ENCODE results near the gene CARS1. TPM values are rescaled to one million over a fixed set of nuclear protein-coding genes. Genes with fewer than 3 reads are reported as not detected.

CARS1 gene
- total RNA-seq, 1 donor from 2014 or later: 40.7 TPM

DNA sequence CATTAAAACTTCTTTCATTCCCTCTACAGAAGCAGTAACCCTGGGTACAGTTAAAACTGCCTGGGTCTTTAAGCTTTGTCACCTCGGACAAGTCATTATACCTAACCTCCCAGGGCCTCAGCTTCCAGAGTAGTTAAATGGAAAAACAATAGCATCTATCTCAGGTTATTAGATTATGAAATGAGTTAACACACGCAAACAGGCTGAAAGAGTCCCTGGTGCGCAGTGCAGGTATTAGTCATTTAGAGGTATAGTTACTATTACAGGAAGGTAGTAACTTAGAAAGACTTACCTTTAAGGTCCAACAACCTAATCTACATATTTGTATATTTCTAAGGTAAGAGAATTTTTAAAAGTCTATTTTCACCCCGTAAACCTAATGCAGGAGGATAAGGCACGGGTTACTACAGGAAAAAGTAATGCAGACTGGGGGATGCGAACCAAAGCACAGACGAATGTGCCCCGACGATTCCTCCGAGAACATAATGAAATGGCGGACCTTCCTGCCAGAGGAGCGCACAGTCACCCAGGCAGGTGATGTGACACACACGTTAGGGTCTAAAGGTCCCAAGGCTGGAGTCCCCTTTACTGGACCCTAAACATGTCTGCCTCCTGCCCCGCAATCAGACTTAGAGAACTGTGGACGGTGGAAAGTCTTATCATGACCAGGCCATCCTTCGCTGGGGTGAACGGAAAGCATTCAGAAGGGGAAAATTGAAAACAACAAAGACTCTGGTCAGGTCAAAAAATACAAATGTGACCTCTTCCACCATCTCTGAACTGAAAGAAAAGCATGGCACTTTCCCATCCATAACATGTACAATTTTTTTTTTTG lies 66.4 kb downstream of the CARS1 start:
- DNase-seq: peak; percentile 41

DNA sequence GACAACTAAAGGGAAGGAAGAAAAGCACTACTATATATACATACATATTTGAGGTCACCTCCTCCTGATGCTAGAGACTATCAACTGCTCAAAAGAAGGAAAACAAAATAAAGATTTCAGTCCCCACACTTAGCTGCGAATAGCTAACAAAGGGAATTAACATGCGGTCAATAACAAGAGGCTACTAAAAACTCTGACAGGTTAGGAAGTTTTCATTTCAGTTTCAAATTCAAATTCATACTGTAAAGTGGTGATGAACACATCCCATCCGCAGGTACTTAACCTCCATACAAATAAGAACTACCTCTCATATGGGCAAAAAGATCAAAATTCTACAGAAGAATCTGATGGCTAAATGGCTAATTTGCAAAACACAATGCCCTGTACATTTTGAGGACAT lies 67.7 kb downstream of the CARS1 start:
- DNase-seq: peak; percentile 7

DNA sequence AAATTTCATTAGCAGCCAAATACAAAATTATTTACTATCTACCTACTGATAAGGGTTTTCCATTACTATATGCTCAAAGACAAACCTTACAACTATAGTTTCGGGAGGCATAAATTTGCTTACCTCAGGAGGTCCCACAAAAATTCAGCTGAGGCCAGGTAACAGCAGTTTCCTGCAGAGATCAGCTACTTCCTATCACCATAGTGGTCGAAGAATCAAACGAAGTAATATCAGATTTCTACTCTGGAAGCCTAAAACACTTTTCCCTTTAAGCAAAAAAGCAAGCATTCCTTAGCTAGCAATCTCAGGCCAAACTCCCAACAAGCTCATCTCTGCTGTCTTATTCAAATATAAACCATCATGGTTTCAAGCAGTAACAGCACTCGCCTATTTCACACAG lies 68.2 kb downstream of the CARS1 start:
- DNase-seq: peak; percentile 11

DNA sequence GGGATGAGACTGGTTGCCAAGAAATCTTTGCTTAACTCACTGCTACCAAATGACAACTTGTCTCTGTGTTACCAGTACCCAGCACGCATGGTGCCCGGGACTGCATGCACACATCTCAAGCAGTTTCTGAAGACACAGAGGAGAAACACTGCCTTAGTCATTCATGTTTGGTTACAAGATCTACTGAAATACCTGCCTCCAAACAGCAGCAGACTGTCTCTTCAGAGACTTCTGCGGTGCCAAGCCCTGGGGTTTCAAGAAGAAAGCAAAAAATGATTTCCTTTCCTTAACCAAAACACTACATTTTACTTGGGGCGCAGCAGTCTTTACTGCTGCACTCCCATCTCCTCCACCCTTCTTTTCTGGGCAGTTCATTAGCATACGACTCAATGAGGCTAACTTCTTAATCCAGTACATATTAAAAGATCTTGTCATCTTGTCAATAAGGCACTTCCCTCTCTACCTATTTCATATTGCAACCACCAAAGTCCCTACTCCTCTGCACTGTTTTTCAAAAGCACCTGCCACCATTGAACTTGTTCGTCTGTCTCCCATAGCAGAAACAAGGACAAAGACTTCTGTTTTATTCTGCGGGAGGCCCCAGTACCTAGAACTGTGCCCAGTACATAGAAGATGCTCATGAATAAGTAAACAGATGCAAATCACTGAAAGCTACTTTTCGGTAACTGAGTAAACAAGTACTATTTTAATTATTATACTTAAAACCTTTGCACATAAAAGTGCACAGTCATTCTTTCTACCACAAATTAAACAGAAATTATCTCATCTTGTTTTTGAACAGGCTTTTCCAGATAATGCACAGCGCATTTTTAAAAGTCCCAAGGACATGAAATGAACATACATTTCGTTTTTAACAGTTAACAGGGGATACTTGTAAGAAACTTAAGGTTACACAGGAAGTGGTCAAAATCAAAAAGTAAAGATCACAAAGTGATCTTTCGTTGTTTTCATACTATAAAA lies 69.1 kb downstream of the CARS1 start:
- peak; percentile 8 for DNase-seq

DNA sequence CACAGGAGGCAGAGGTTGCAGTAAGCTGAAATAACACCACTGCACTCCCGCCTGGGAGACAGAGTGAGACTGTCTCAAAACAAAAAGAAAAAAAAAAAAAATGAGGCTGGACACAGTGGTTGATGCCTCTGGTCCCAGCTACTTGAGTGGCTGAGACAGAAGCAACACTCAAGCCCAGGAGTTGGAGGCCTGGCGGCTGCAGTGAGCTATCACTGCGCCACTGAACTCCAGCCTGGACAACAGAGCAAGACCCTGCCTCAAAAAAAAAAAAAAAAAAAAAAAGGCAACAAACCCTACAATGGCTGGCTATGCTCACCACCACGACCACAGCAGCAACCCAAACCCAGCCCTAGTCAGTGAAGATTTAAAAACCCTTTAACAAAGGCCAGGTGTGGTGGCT lies 73.3 kb downstream of the CARS1 start:
- DNase-seq: no peak

DNA sequence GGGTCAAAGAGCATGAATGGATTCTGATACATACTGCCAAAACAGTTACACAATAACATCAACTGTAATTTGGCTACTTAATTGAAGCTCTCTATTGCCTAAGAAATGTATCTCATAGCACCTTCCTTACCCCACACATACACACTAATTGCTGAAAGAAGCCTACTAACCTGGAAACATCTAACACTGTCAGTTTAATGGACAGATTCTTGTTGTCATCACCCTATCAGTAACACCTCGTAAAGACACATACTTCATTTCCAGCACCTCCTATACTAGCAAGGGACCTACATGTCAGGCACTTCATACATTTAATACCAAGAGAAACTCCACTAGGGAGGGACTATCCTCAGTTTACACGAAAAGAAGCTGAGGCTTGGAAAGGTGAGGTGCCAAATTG lies 75.0 kb downstream of the CARS1 start:
- no peak for DNase-seq

DNA sequence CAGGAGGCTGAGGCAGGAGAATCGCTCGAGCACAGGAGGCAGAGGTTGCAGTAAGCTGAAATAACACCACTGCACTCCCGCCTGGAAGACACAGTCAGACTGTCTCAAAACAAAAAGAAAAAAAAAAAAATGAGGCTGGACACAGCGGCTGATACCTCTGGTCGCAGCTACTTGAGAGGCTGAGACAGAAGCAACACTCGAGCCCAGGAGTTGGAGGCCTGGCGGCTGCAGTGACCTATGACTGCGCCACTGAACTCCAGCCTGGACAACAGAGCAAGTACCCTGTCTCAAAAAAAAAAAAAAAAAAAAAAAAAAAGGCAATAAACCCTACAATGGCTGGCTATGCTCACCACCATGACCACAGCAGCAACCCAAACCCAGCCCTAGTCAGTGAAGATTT lies 76.1 kb downstream of the CARS1 start:
- DNase-seq: no peak

DNA sequence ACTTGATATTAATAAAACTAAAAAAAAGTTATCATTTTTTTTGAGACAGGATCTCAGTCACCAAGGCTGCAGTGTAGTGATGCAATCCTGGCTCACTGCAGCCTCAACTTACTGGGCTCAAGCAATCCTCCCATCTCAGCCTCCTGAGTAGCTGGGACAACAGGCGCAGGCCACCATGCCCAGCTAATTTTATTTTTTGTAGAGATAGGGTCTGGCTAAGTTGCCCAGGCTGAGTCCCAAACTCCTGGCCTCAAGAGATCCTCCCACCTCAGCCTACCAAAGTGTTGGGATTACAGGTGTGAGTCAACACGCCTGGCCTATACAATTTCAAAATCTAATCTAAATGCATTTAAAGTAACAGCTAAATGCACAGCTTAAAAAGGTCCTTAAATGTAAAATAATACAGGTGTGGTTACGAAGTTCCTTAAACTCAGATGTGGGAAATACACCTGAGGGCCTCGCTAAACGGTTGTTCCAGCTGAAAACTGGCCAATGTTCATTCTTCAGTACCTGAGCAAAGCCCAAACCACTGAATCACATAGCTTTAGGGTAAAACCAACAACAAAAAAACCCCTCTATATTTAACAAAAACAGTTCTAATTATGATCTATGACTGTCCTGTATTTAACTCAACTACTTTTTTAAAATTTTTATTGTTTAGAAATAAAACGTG lies 76.9 kb downstream of the CARS1 start:
- no peak for DNase-seq

DNA sequence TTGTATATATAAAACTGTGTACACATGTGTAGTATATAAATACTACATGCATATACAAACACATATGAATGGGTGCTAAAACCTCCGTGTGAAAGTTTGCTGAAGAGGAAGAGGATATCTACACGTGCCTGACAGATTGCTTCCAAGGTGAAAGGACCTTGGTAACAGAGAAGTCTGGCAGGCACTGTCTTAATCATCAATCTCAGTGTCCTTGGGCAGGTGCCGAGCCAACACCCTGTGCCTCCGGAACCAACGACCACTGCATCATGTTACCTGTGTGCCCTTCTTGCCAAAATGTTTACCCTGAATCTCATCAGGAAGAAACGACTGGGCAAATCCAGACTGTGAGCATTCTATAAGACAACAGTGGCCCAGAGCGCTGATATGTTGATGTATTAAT lies 80.1 kb downstream of the CARS1 start:
- DNase-seq: no peak

DNA sequence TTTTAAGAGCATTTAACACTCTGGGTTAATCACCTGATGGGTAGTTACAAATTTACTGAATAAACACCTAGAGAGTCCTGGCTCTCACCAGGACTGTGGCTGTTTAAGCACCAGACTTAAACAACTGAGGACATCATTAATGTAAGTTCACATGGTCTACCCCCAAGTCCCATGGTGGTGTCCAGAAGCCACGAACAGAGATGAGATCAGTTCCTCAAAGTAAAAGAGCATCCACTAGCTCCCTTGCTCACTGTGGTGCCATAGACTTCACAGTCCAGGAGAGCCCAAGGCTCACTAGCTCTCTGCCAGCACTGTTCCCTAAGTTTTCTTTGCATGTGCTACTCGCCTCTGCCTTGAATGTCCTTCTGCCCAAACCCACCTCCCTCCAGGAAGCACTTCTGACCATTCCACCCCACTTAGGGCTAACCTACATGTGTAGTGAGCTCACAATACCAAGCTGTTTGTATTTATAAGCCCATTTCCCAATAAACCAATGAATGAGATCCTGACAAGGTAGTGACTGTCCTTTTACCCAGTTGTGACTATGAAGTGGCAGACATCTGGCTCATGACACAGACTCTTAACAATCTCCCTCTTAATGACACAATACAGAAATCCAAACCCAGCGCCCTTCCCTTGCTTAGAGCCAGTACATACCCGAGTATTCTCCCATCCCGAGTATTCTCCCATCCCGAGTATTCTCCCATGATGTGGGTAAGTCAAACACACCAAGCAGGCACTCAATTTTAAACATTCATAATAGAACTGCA lies 80.7 kb downstream of the CARS1 start:
- no peak for DNase-seq

DNA sequence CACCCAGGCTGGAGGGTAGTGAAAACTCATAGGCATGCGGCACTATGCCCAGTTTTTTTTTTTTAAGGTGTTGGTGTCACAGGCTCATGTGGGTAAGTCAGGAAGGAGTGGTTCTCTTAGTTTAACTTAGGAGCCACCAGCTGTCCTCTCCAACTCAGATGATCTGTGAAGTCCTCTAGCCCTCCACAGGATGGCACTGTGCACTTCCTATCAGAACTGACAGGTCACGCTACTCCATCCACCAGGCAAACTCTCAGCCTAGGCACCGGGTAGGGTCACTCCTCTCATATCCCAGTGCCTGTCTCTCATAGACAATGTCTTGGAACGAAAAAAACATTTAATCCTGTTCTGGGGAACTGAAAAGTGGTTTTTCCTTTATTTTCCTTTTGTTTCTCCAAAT lies 81.6 kb downstream of the CARS1 start:
- peak; percentile 62 for DNase-seq

DNA sequence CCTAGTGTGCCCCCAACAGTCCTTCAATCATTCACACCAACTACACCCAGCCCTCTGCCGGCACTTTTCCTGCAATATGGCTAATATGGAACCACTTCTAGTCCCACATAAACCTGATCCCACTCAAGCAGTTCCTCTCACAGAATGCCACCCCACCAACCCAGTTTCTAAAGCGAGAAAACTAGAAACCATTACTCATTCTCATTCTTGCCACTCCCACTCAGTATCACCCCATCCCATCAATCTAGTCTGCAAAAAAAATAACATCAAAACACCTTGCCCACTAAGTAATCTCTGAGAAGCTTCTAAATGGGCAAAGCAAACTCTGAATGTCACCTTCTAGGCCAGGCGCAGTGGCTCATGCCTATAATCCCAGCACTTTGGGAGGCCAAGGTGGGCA lies 83.0 kb downstream of the CARS1 start:
- DNase-seq: no peak

DNA sequence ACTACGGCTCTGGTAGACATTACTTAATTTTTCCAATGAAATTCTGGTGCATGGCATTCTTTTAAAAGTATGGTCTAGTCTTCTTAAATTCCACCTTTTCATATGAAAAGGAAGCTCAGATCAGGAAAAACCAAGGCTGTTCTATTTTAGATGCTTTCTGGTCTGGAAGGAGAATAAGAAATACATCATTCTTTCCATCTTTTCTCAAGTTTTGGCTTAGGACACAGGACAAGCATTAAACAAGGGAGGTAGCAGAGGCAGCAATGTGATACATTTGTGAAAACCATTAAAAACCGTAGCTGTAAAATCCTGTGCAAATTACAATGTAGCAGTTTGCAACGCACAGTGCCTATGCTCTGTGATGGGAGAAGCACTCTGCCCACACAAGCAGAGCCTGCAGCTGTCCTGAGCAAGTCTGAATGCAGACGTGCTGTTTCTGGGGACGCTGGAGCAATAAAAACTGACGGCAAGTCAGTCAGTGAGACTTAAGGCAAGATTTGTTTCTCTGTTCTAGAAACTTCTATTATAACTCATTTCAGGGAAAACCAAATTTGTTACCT lies 88.8 kb downstream of the CARS1 start:
- DNase-seq: no peak

DNA sequence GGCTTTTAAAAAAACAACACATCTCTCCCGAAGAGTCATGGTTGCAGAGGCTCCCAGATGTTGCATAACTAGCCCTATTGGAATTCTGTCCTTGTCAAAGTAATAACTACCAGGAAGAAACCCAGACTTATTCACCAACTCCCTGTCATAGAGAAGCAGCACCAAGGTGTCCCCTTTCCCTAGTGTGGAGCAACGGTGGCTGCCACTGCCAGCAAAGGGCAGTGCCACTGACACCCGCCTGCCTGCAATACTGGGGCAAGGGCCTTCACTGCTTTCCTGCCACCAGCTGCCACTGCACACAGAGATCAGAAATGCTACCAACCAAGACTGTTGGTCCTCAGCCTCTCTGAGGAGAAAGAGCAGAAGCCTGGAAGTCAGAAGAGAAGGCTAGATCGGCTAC lies 92.4 kb downstream of the CARS1 start:
- no peak for DNase-seq

DNA sequence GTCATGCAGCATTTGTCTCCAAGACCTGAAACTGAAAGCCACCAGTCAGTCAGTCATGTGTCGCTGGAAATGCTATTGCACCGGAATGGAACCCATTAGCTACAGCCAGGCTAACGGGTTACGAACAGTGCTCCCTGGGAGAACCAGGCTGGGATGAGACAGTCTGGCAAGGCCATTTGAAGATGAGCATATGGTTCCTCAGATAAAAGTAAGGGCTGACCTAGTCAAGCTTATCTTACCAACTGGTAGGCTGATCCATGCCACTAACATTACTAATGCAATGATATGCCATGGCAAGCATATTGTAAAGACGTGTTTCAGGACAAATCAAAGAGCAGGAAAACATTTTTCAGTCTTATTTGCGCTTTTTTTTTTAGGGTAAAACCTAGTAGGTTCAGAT lies 93.5 kb downstream of the CARS1 start:
- no peak for DNase-seq

DNA sequence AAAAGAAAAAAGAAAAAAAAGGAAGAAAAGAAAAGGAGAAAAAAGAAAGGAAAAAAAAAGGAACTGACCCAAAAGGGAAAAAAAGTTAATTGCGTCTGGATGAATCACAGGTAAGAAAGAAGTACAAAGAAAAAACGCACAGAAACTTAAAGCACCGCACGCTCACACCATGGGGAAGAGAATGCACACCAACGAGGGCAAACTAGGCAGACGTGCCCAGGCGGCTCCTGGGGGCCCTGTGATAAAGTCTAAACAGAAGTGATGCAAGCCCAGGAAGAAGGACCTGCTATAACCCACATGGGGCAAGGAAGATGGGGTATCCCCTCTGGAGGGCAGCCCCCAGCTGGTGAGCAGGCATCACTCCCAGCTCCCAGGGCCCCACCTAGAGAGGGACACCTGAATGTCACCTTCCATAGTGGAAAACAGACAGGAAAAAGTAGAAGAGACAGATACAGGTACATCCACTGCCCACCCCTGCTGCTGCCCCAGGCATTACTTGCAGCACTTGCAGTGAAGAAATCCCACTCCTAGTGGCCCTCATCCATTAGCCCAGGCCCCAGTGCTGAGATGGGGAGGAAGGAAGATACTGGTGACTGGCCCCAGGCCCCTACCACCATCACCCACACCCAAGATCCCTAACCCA lies 94.0 kb downstream of the CARS1 start:
- DNase-seq: no peak

DNA sequence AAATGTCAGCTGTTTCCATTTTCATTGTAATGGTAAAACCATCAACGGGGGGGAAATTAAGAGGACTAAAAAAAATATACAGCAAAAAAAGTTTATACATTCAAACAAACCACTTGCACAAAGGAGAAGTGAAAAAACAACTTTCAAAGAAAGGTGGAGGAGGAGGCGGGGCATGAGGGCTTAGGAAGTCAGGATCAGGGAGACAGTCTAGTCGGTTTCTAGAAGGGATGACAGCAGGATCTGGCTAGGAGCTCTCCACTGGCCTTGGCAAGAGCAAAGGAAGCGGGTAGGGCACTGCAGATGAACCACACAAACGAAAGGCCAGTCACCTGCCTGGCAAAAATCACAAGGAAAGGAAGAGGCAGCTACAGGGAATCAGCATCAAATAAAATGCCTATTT lies 96.1 kb downstream of the CARS1 start:
- no peak for DNase-seq

DNA sequence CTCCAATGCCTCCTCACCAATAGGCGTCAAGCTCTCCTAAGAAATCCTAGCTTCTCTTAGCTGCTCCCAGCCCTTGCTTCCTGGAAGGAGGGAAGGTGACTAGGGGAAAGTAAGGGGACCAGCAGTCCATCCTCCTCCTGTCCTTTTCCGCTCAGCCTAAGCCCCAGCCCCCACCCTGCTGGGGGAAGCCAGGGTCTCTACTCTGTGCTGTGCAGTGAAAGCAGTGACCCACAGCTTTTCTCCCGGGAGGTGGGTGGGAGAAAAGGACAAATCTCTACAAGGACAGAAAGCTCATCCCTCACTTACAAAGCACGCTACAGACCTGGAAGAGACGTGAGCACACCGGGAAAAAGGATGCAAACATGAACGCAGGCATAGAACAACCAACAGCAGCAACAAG lies 97.1 kb downstream of the CARS1 start:
- no peak for DNase-seq

DNA sequence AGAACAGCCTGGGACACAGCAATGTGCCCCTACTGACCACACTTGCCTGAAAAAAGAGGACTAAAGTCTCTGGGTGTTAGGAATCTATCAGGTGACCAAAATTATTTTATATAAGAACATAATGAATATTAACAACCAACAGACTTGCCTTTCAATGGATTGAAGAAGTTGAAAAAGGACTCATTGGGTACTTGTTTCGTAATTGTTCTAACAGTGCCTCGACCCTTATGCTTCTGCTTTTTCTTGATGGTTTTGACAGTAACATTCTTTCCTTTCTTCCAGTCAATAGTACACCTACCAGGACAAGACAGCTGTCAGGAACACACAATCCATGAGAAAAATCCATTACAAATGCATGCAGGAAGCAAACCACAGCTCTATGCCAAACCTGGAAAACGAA lies 99.0 kb downstream of the CARS1 start:
- no peak for DNase-seq

DNA sequence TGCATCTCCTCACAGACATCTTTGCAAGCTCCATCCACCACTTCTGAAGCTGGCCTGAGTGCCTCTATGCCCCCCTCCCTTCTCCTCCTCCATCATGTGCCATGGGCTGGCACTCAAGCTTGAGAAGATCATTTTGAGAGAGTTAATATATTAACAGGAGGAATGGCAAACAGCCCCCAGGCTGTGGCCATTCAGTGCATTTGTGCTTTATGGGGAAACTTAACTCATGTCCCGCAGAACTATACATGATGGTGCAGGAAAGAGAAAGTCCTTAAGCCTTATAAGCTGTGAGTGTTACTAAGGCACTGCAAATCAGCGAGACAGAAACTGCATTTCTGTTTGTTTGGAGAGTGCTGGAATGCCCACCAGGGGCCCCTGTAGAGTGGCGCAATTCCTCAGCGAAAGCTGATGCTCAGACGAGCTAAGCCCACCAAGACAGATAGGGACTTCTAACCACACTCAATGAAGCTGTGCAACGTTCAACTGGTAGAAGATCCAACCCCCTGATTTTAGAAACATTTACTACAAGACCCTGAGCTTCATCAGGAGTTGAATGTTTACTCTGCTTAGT lies 101.2 kb downstream of the CARS1 start:
- no peak for DNase-seq

DNA sequence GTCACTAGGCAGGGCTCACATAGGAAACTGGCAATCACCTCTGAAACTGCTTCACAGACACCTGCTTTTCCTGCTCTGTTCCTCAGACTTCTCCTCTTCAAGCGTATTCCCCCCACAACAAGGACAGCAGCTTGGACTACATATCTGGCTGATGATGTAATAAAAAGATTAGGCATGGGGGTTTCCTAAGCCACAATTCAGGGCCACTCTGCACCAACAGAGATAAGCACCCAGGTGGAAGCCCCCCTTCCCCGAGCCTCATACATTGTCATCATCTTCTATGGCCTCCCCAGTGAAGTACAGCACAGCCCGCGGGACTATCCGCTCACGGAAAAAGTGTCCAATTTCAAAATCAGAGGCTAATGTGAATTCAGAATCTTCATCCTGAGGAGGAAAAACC lies 103.0 kb downstream of the CARS1 start:
- peak; percentile 60 for DNase-seq
